GM19397 (cell line): ENCODE measurements around the gene DUSP3.

Experiments
- ATAC-seq: cut with Tn5 transposase; IDR thresholded peaks from one replicate; pipeline ENCODE4 v1.9.1; 2021; ENCODE audit warnings: mild to moderate bottlenecking, moderate library complexity; ENCODE audit not compliant: unreplicated experiment

The DUSP3 gene

DNA sequence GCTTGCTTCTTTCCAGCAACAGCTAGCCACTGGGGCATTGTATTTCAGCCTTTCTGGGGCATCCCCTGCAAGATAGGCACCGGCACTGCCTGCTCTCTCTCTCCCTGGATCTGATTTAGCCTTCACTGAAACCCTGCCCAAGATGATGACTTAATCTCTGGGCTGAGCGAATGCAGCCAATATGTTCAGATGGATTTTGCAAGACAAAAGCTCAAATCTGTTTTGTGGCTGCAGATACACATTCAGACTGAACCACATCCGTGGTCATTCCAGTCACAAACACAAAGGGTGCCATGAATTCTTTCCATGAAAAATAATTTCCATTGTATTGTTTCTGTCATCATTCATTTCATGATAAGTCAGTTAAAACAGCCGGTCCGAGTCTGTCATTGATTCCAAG lies 44.4 kb downstream of the DUSP3 start:
- ATAC-seq = no peak

DNA sequence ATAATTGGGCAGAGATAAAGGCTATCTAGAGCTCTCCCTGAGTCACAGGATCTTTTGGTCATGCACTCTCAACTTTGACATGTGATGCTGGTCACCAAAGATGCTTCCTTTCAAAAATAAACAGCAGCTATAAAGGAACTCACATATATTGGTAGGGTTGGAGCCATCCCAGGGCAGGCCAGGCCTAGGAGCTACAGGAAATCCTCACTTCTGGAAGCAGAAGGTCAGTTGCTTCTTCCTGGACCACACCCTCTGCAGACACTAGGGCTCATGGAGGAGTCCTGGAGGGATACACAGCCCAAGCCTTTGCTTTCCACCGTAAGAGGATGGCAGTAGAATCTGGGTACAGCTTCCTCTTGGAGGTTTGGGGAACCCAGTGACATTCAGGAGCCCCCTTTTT lies 44.8 kb downstream of the DUSP3 start:
- no peak for ATAC-seq

DNA sequence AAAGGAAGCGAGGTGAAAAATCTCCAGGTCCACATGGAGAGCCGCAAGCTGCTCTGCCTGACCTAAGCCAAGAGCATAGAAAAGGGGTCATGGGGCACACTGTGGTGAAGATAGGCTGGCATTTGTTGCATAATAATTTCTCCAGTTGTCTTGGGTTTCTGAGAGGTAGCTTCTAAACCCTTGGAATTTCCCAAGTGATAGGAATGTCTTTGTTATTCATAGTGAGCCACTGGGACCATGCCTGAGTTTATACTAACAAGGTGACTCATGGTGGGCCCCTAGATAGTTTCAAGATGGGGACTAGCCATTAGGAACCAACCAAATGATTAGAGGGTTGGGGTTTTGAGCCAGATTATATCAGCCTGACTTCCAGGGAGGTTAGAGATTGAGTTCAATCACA lies 45.8 kb downstream of the DUSP3 start:
- ATAC-seq = no peak

DNA sequence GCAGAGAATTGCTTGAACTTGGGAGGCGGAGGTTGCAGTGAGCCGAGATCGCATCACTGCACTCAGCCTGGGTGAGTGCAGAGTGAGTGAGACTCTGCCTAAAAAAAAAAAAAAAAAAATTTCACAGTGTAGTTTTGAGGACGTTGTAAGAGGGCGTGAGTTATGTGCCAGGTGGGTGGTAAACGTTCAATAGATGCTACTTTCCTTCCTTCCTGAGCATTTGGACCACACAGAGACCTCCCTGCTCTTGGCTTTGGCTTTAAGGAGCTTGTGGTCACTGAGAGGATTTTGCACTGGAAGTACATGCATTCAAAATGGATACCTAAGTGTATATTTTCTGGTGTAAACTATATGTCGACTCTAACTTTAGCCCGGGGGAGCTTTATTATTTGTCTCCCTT lies 50.7 kb downstream of the DUSP3 start:
- ATAC-seq = no peak

DNA sequence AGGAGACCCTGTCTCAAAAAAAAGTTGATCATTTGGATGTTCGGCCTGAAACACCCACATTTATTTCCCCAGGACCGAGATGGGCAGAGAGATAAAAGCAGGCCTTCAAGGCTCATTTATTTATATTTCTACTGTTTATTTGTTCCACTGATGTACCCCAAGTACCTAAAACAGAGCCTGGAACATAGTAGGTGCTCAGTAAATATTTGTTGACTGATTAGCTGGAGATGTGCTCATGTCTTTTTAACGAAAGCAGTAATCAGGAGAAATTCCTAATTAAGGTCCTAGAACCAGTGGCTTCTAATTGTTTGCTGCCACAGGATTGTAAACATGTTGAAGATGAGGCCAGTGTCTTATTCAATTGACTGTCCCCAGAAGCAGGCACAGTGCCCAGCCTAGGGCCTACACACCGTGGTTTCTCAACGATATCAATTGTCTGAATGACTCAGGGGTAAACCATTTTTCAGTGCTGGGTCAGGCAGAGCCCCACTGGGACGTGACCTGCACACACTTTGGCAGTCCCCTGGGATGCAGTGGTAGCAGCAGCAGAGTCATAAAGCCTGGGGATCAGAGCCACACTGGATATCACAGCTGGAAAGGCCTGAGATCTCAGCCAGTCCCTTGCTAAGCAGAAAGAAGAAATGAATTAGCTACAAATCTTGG lies 54.9 kb downstream of the DUSP3 start:
- ATAC-seq = no peak

DNA sequence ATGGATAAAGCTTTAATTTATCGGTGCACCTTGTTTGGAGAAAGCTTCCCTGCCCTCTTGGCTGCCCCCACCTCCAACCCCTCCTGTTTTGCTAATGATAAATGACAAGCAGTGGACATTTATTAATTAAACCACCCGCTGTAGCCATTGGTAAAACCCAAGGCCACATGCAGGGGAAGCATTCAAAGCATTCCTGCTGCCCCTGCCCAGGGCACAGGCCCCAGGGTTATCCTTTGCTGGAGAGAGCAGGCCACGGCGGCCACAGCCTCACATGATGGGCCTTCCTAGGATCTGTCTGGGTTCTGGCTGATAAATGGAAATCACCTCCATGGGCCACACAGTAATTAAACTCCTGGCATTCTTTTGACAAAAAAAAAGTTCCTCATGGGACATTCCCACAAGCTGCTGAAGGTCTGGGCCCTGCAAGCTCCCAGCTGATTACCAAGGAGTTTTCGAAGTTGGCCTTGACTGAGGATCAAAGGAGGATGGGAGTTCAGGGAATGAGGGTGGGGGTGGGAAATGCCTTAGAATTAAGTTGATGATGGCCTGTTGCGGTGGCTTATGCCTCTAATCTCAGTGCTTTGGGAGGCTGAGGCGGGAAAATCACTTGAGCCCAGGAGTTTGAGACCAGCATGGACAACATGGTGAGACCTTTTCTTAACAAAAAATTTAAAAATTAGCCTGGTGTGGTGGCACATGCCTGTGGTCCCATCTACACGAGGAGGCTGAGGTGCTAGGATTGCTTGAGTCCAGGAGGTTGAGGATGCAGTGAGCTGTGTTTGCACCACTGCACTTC lies 55.7 kb downstream of the DUSP3 start:
- no peak for ATAC-seq

DNA sequence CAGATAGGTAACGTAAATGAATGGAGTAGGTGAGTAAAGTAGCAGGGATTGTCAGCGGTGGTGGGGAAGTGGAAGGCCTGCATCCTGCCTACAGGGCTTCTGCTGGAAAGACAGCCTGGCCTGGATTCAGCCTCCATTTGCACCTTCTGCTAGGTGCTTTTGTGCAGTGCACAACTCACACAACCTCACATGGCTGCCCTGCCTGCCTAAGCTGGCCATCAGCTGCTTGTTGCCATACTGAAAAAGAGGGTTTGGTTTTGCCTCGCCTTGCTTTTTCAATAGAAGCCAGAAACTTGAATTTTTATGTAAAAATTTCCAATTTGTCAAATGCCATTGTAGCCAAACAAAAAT lies 56.5 kb downstream of the DUSP3 start:
- no peak for ATAC-seq

DNA sequence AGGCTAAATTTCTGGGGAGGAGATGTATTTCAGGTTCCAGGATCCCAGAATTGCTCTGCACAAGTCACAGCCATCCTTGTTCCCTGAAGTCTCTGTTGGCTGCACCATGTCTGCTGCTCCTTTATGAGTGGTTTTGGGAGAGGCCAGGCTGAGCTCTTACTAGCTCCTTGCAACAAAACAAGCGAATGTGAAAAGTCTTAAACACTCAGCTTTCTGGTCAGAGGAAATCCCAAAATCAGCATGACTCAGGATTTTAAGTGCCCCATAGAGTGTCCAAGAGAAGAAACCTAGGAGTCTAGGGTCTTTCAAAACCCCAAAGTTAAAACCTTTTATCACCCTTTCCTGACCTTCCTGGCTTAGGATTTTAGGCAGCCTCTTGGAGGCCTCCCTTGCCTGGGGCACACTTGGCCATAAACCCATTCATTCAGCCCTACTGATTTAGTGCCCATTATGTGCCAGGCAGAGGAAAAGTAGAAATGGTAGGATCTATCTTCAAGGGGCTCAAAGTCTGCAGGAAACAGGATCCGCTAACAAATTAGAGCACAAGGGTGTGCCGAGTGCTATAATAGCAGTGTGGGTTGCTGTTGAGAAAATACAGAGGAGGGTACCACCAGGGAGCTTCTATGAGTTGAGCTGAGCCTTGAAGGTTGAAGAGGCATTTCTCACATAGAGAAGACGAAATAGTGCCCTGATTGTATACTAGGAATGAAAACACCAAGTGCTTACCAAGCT lies 57.1 kb downstream of the DUSP3 start:
- no peak for ATAC-seq

DNA sequence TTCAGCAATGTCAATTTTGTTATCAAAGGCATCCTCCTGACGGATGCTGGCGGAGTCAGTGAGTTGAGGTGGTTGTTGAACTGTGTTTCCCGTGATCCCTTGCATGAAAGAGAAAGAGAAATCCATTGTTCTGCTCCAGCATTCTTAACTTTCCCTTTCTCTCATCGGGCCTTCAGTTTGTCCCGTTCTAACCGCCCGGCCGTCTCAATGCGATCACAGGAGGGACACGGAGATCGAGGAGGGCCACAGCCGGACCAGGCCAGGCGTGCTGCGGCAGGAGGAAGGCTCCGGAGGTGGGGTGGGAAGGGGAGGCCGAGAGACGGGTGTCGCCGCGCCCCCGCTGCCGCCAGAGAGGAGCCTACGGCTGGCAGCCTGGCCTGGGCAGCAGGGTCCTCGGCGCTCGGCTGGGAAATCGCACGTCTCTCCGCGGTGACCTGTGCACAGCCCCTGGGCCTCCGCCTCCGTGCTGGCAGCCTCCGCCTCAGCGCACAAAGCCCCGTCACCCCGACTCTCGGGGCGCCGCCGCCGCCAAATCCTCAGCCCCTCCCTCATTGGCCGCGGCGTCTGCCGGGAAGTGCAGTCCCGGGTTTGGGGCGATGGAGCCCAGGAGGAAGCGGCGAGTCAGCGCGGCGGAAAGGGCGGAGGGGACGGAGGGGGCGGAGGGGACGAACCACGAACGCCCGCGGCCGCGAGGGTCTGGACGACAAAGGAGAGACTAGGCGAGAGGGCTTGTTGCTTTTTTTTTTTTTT lies 58.3 kb downstream of the DUSP3 start:
- ATAC-seq = peak; percentile 65

DNA sequence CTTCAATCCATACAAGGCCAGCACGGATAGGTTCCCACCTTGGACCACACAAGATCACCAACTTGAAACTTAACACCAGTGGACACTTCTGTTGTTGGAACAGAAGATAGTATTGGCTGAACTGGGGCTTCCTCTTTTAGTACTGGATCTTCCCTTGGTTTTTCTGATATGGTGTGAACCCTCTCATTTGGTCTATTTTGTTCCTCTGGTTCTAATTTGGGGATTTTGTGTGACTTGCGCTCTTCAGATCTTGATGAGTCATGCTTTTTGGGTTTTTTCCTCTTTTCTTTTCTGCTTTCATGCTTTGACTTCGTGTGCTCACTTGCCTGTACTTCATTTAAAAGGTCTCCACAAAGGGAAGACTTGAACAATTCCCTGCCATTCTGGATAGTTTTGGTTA lies 59.2 kb downstream of the DUSP3 start:
- no peak for ATAC-seq

DNA sequence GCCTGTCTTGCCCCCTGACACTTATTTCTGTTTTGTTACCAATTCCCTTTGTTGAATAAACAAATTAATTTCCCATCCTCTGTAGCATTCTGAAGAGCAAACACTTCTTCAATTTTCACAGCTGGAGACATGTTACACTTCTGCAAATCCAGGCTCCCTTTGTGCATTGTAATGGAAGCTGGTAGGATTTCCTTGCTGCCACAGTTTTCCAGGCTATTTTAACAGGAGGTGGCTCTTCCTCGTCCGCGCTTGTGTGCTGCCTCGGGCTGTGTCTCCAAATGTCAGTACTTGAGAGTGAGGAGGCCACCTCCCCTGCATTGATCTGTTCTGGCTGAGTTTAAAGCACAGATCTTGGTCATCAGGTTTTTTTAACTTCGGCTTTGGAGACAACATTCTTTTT lies 60.2 kb downstream of the DUSP3 start:
- ATAC-seq = no peak

DNA sequence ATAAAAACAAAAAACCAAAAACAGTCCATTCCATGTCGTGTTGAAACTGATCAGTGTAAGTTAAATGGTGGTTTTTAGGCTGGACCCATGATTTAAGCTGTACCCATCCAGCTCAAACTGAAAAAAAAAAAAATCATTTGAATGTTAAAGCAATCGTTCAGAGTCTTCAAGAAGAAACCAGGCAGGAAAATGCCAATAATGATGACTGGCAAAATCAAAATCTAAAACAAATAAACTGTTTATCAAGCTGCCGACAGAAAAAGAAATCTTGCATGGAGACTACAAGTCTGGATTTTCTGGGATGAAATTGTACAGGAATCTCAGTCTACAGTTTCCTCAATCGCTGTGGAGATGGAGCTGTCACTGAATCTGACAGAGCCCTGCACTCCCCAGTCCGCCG lies 60.9 kb downstream of the DUSP3 start:
- ATAC-seq = no peak
